RWPE1 (cell line): ENCODE data around the gene ZNF787.

Experiments used
- CTCF ChIA-PET: fragments of 350-600 bp; sonication (Branson Sonifier 250); formaldehyde crosslinking; extraction: SDS; loops from one replicate; lab custom pipeline; 2021; lab: Yijun Ruan, JAX
- POLR2A ChIA-PET: fragments of 400-600 bp; formaldehyde crosslinking; extraction: SDS; loops from one replicate; lab custom pipeline; 2020; ENCODE audit warnings: antibody characterized with exemption; ENCODE audit not compliant: low non-redundant PET; lab: Yijun Ruan, JAX
- DNase-seq: peaks from one replicate; pipeline ENCODE4 v3.0.0; 2012; ENCODE audit warnings: low spot score
- H3K27ac ChIP-seq: fragments of 450-650 bp; 2 replicates; pipeline ENCODE4 v1.5.1; 2017
- CTCF ChIP-seq: fragments of 450-650 bp; conservative IDR thresholded peaks from 2 replicates; pipeline ENCODE4 v1.5.1; 2017; ENCODE audit warnings: low read depth, mild to moderate bottlenecking

The ZNF787 gene

GRCh38 chr19:56118666-56119581 lies 2.2 kb downstream of the ZNF787 start:
- ChIA-PET CTCF (interaction anchor here (0.6 kb wide), 1 partner anchor 177 kb away, joined by 3 read pairs; no protein-coding TSS in a partner anchor), POLR2A (no interaction called here)
- peak overlapping the region; percentile 89 for H3K27ac ChIP-seq
- no peak for TF ChIP-seq CTCF
- no peak for DNase-seq

- H3K27ac ChIP-seq: peak overlapping the region; percentile 89
- CTCF ChIA-PET: no interaction called here
- no peak for TF ChIP-seq CTCF
- POLR2A ChIA-PET: no interaction called here
- no peak for DNase-seq
Measured at GRCh38 chr19:56117889-56118288, 3.2 kb downstream of the ZNF787 start.

DNA sequence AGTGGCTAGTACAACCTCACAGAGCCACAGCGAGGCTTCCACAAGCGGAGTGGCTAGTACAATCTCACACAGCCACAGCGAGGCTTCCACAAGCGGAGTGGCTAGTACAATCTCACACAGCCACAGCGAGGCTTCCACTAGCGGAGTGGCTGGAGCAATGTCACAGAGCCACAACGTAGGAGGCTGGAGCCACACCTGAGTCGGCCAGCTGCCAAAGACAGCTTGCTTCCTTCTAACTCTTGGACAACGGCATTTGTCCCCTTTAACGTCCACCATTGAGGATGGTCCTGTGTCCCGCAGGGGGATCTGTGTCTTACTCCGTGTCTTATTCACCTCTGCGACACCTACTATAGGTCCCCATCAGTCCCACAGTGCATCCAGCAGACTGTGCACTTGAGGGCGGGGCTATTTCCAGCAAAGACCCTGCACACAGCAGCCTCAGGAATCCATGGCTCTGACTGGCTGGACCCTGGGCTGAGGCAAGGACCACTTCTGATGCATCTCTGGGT lies 3.7 kb downstream of the ZNF787 start:
- POLR2A ChIA-PET: no interaction called here
- H3K27ac ChIP-seq: peak overlapping the region; percentile 89
- CTCF ChIA-PET: no interaction called here
- no peak for TF ChIP-seq CTCF
- no peak for DNase-seq

- ChIA-PET POLR2A (no interaction called here), CTCF (no interaction called here)
- DNase-seq: no peak
- H3K27ac ChIP-seq: no peak overlapping the region
- TF ChIP-seq CTCF: no peak
Measured at GRCh38 chr19:56116606-56117005, 4.5 kb downstream of the ZNF787 start.

- CTCF ChIA-PET: no interaction called here
Measured at GRCh38 chr19:56115490-56115889, 5.6 kb downstream of the ZNF787 start.

GRCh38 chr19:56114778-56115110 lies 6.4 kb downstream of the ZNF787 start:
- ChIA-PET POLR2A (no interaction called here), CTCF (interaction anchor here (0.6 kb wide), 1 partner anchor 15 kb away, joined by 3 read pairs; no protein-coding TSS in a partner anchor)
- TF ChIP-seq CTCF: no peak
- DNase-seq: no peak
- H3K27ac ChIP-seq: 0 out of 2 replicates have a peak overlapping the region, but pooled peaks have one; percentile 17

More at GRCh38 chr19:56115490-56115889, 5.6 kb downstream of the ZNF787 start:
- H3K27ac ChIP-seq: no peak overlapping the region
- no peak for TF ChIP-seq CTCF
- DNase-seq: no peak
- POLR2A ChIA-PET: no interaction called here
